GM12891 (cell line): ENCODE data around the gene ADCY2.

Experiments
- PAX5 ChIP-seq: IDR thresholded peaks from 2 replicates; pipeline ENCODE4 v1.6.1; 2011; ENCODE audit warnings: low read length, moderate library complexity, mild to moderate bottlenecking; ENCODE audit not compliant: insufficient read depth, severe bottlenecking
- POLR2A ChIP-seq: IDR thresholded peaks from 2 replicates; pipeline ENCODE4 v1.6.1; 2011; ENCODE audit warnings: low read depth, low read length, control low read depth
- POLR2AphosphoS5 ChIP-seq: IDR thresholded peaks from 2 replicates; pipeline ENCODE4 v1.6.1; 2011; ENCODE audit warnings: low read depth, low read length, control low read depth
- POU2F2 ChIP-seq: IDR thresholded peaks from 2 replicates; pipeline ENCODE4 v1.6.1; 2011; ENCODE audit warnings: low read depth, mild to moderate bottlenecking, control low read depth, low read length, moderate library complexity
- SPI1 ChIP-seq: IDR thresholded peaks from 2 replicates; pipeline ENCODE4 v1.6.1; 2011; ENCODE audit warnings: low read depth, low read length, control low read depth
- TAF1 ChIP-seq: IDR thresholded peaks from 2 replicates; pipeline ENCODE4 v1.6.1; 2011; ENCODE audit warnings: low read depth, low read length, control low read depth

- TF ChIP-seq POLR2AphosphoS5 (no peak), TAF1 (no peak), POLR2A (no peak), SPI1 (no peak), POU2F2 (no peak), PAX5 (no peak)
Observed at GRCh38 chr5:7673658-7674057, 277.7 kb downstream of the ADCY2 start.
